Natural killer cell (primary cell): Measurements from ENCODE around the gene SPRN. TPM values are rescaled to one million over a fixed set of nuclear protein-coding genes. Genes with fewer than 3 reads are reported as not detected.
"Not testable (repeated sequence)": the region's sequence is repeated elsewhere in the genome, so short reads cannot be mapped to it uniquely, and the experiment has no call there.

Experiments used
- ATAC-seq, 3 donors: fragments of 150-1000 bp in 2 of 3; fragments of 200-7000 bp in 1 of 3; cut with Tn5 transposase; 1 replicate in 1 of 3; 2 replicates in 2 of 3; pipeline ENCODE4 v1.10.0; 2021; ENCODE audit warnings: mild to moderate bottlenecking in 2 of 3, moderate library complexity in 2 of 3
- DNase-seq, 2 donors: peaks; one replicate each; pipeline versions ENCODE4 v3.0.0 to v3.0.0-alpha.2; 2013 to 2021; ENCODE audit warnings: mixed read lengths in 1 of 2
- H3K27ac ChIP-seq: one replicate; pipeline ENCODE4 v1.5.1; 2013; ENCODE audit warnings: mild to moderate bottlenecking, low read length
- H3K27me3 ChIP-seq: one replicate; pipeline ENCODE4 v1.6.1; 2013; ENCODE audit warnings: low read length; ENCODE audit not compliant: control insufficient read depth, insufficient read depth
- H3K36me3 ChIP-seq: one replicate; pipeline ENCODE4 v1.6.1; 2013; ENCODE audit warnings: low read length; ENCODE audit not compliant: control insufficient read depth, insufficient read depth
- H3K4me1 ChIP-seq: one replicate; pipeline ENCODE4 v1.6.1; 2013; ENCODE audit warnings: low read length; ENCODE audit not compliant: control insufficient read depth, insufficient read depth
- H3K4me3 ChIP-seq: one replicate; pipeline ENCODE4 v1.5.1; 2013; ENCODE audit warnings: low read length
- H3K9me3 ChIP-seq: one replicate; pipeline ENCODE4 v1.6.1; 2013; ENCODE audit warnings: low read length; ENCODE audit not compliant: control insufficient read depth, insufficient read depth
- H3K27ac Mint-ChIP-seq, 2 donors: one replicate each; pipeline ENCODE4 v1.8.0; 2022; ENCODE audit warnings: mild to moderate bottlenecking in 2 of 2, mixed read lengths in 2 of 2, moderate library complexity in 1 of 2
- H3K27me3 Mint-ChIP-seq, 2 donors: one replicate each; pipeline ENCODE4 v1.8.0; 2022; ENCODE audit warnings: low read depth in 2 of 2, mixed read lengths in 2 of 2
- H3K36me3 Mint-ChIP-seq: one replicate; pipeline ENCODE4 v1.8.0; 2022; ENCODE audit warnings: mixed read lengths
- H3K4me1 Mint-ChIP-seq, 2 donors: one replicate each; pipeline ENCODE4 v1.8.0; 2022; ENCODE audit warnings: mixed read lengths in 2 of 2
- H3K4me3 Mint-ChIP-seq: one replicate; pipeline ENCODE4 v1.8.0; 2022; ENCODE audit warnings: mild to moderate bottlenecking, moderate library complexity, mixed read lengths
- H3K9me3 Mint-ChIP-seq, 2 donors: one replicate each; pipeline ENCODE4 v1.8.0; 2022; ENCODE audit warnings: mixed read lengths in 2 of 2
- CTCF ChIP-seq: fragments of 200-600 bp; IDR thresholded peaks from one replicate; pipeline ENCODE4 v1.8.0; 2022; ENCODE audit warnings: antibody characterized with exemption
- WGBS: methylation state at CpG from one replicate; pipeline ENCODE4 v1.1.7; 2013; ENCODE audit warnings: missing lambda C conversion rate; ENCODE audit not compliant: insufficient coverage; 5-methylcytosine and 5-hydroxymethylcytosine counted together
- intact Hi-C: fragments of 100-400 bp; cut with micrococcal nuclease; formaldehyde crosslinking; loops from one replicate; pipeline ENCODE4 v1.14.2; 2022
- total RNA-seq, 4 donors: library from RNA; stranded (reverse); fragments of 120-200 nt in 1 of 4; gene quantifications; one replicate each; pipeline versions ENCODE4 v1.2.3 to v1.2.4, GENCODE V29; 2013 to 2022

SPRN gene
- total RNA-seq, 3 donors from 2014 or later (not counting 1 experiment from before 2014, with no cell fraction given) = not detected

DNA sequence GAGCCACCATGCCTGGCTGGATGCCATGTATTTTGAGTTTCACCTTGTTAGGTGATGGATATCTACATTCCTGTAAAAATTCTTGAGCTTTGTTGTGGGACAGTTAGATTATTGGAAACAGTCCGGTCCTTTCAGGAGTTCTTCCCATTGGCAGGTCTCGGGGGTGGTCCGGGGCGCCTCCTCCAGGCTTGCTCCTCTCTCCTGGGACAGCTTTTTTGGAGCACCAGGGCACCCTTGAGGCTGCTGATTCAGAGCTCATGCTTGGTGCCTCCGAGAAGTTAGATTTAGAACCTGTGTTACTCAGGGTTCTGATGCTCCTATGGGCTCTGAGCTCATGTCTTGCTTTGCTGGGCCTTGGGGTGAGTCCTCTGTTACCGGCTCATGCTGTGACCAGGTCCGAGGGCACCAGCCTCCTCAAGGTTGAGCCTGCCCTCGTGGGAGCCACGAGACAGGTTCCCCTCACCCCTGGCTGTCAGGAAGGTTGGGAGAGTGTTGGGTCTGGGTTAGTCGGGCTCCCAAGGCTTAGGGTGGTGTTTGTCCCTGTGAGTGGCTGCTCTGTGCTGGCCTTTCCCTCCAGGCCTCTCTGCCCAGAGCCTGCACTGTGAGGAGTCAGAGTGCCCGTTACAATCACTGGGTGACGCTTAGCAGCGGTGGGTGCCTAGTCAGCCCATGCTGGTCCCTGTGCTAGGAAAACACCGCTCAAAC, 6.0 kb downstream of the SPRN start:
- Mint-ChIP-seq H3K4me3 (no peak overlapping the region), H3K36me3 (peaks cover 4% of the 10 kb centered on the region), H3K27ac (no peak overlapping the region), H3K27me3 (no peaks in the 10 kb centered on the region), H3K9me3 (peaks cover 0 to 1% of the 10 kb centered on the region in 2 donors), H3K4me1 (peaks cover 0 to 13% of the 10 kb centered on the region in 2 donors)
- Histone ChIP-seq H3K36me3 (peaks cover 5% of the 10 kb centered on the region), H3K4me3 (no peak overlapping the region), H3K9me3 (no peaks in the 10 kb centered on the region), H3K27me3 (no peaks in the 10 kb centered on the region), H3K4me1 (peaks cover under 1% of the 10 kb centered on the region), H3K27ac (no peak overlapping the region)
- TF ChIP-seq CTCF = no peak
- intact Hi-C loops = no loop called here
- no peak for DNase-seq
- WGBS = 97% methylated on average over 14 of the region's 14 CpGs
- ATAC-seq = no peak

DNA sequence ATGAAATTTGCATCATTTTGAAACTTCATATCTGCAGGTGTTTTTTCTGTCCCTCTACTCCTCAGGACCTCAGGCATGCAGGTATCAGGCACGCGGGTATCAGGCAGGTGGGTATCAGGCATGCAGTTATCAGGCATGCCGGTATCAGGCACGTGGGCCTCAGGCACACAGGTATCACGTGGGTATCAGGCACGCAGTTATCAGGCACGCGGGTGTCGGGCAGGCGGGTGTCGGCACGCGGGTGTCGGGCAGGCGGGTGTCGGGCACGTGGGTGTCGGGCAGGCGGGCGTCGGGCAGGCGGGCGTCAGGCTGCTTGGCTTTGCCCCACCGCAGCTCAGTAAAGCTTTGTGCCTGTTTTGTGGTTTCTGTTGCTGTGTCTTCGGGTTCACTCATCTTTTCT, 8.7 kb downstream of the SPRN start:
- ATAC-seq (no peak), DNase-seq (no peak)
- no peak for TF ChIP-seq CTCF
- no peaks in the 10 kb centered on the region for H3K27me3 Mint-ChIP-seq
- H3K36me3 Mint-ChIP-seq = peaks cover 28% of the 10 kb centered on the region
- no peak overlapping the region for H3K4me3 Mint-ChIP-seq
- peaks cover 5 to 16% of the 10 kb centered on the region in 2 donors for H3K9me3 Mint-ChIP-seq
- no peak overlapping the region for H3K4me3 ChIP-seq
- no peaks in the 10 kb centered on the region for H3K27me3 ChIP-seq
- no peak overlapping the region for H3K27ac Mint-ChIP-seq
- H3K9me3 ChIP-seq = peaks cover 8% of the 10 kb centered on the region
- H3K4me1 ChIP-seq = no peaks in the 10 kb centered on the region
- intact Hi-C loops = no loop called here
- 94% methylated on average over 25 of the region's 25 CpGs for WGBS
- peaks cover 25% of the 10 kb centered on the region for H3K36me3 ChIP-seq
- H3K4me1 Mint-ChIP-seq = peaks cover 0 to 4% of the 10 kb centered on the region in 2 donors
- no peak overlapping the region for H3K27ac ChIP-seq

GRCh38 chr10:133414401-133414800, 10.0 kb downstream of the SPRN start:
- H3K4me3 ChIP-seq, H3K27me3 Mint-ChIP-seq, intact Hi-C loops, DNase-seq, H3K27me3 ChIP-seq, ATAC-seq, H3K4me1 Mint-ChIP-seq, H3K4me1 ChIP-seq, H3K4me3 Mint-ChIP-seq, H3K27ac ChIP-seq, H3K9me3 ChIP-seq, H3K27ac Mint-ChIP-seq: not testable (repeated sequence)
- H3K36me3 ChIP-seq = peaks cover 31% of the 10 kb centered on the region
- Mint-ChIP-seq H3K36me3 (peaks cover 39% of the 10 kb centered on the region), H3K9me3 (peaks cover 5 to 16% of the 10 kb centered on the region in 2 donors)
- over 99% methylated on average over 20 of the region's 23 CpGs for WGBS

- DNase-seq = no peak
- Mint-ChIP-seq H3K4me1 (peaks cover 11 to 18% of the 10 kb centered on the region in 2 donors), H3K4me3 (no peak overlapping the region), H3K27me3 (no peaks in the 10 kb centered on the region), H3K9me3 (peaks cover 5 to 16% of the 10 kb centered on the region in 2 donors), H3K36me3 (peaks cover 51% of the 10 kb centered on the region), H3K27ac (no peak overlapping the region)
- ATAC-seq = no peak
- H3K4me3 ChIP-seq = no peak overlapping the region
- intact Hi-C loops = no loop called here
- H3K9me3 ChIP-seq = peaks cover 8% of the 10 kb centered on the region
- no peaks in the 10 kb centered on the region for H3K27me3 ChIP-seq
- H3K27ac ChIP-seq = no peak overlapping the region
- peaks cover 36% of the 10 kb centered on the region for H3K36me3 ChIP-seq
- TF ChIP-seq CTCF = no peak
- no peaks in the 10 kb centered on the region for H3K4me1 ChIP-seq
Observed at GRCh38 chr10:133412381-133412711, 12.1 kb downstream of the SPRN start.
